C4-2B (cell line): ENCODE measurements around the gene ERBB4.

Experiments
- ZFX ChIP-seq: fragments of 450-650 bp; IDR thresholded peaks from 2 replicates; pipeline ENCODE4 v1.6.1; 2017
- TF ChIP-seq, protein P1 (sequence below): fragments of 450-650 bp; conservative IDR thresholded peaks from 2 replicates; pipeline ENCODE4 v1.5.1; 2017; ENCODE audit warnings: mild to moderate bottlenecking

DNA sequence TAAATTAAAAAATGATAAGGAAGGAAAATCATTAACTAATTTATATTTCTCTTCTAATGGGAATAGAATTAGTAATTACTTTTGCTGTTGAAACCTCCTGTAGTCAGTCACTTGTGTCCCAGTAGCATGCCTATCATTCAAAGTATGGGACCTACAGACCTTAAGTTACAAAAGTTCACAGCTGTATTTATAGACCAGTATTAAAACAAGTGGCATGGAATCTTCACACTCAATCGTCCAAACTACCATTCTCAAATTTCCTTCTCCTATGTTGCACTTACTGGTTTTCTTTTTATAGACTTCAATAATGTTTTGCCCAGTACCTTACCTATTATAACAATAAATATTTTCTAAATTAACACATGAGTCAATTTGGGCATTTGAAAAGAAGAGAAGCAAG lies 639.9 kb downstream of the ERBB4 start:
- TF ChIP-seq, protein P1, sequence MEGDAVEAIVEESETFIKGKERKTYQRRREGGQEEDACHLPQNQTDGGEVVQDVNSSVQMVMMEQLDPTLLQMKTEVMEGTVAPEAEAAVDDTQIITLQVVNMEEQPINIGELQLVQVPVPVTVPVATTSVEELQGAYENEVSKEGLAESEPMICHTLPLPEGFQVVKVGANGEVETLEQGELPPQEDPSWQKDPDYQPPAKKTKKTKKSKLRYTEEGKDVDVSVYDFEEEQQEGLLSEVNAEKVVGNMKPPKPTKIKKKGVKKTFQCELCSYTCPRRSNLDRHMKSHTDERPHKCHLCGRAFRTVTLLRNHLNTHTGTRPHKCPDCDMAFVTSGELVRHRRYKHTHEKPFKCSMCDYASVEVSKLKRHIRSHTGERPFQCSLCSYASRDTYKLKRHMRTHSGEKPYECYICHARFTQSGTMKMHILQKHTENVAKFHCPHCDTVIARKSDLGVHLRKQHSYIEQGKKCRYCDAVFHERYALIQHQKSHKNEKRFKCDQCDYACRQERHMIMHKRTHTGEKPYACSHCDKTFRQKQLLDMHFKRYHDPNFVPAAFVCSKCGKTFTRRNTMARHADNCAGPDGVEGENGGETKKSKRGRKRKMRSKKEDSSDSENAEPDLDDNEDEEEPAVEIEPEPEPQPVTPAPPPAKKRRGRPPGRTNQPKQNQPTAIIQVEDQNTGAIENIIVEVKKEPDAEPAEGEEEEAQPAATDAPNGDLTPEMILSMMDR = no peak
- no peak for TF ChIP-seq ZFX
